Mucosa of rectum (tissue), 2 donors: ENCODE measurements around the gene ADAMTS14.
A peak's percentile ranks its signal among the peaks of the same experiment; 100 is the strongest.
"Not testable (repeated sequence)": the region's sequence is repeated elsewhere in the genome, so short reads cannot be mapped to it uniquely, and the experiment has no call there.

Source experiments
- H3K27ac ChIP-seq, 2 donors: one replicate each; pipeline ENCODE4 v1.7.0; 2013; ENCODE audit warnings: inconsistent platforms in 2 of 2, low read depth in 2 of 2, low read length in 2 of 2
- H3K27me3 ChIP-seq, 2 donors: one replicate each; pipeline ENCODE4 v1.7.0; 2013; ENCODE audit warnings: low read length in 2 of 2; ENCODE audit not compliant: control insufficient read depth in 2 of 2, insufficient read depth in 2 of 2
- H3K36me3 ChIP-seq, 2 donors: one replicate each; pipeline ENCODE4 v1.7.0; 2013; ENCODE audit warnings: low read length in 2 of 2; ENCODE audit not compliant: control insufficient read depth in 2 of 2, insufficient read depth in 2 of 2
- H3K4me1 ChIP-seq, 2 donors: one replicate each; pipeline ENCODE4 v1.7.0; 2013; ENCODE audit warnings: low read length in 2 of 2, mild to moderate bottlenecking in 1 of 2; ENCODE audit not compliant: control insufficient read depth in 2 of 2, insufficient read depth in 2 of 2
- H3K4me3 ChIP-seq, 2 donors: one replicate each; pipeline ENCODE4 v1.7.0; 2013; ENCODE audit warnings: low read length in 2 of 2
- H3K9ac ChIP-seq, 2 donors: one replicate each; pipeline ENCODE4 v1.7.0; 2013; ENCODE audit warnings: low read length in 2 of 2, low read depth in 1 of 2, mild to moderate bottlenecking in 1 of 2
- H3K9me3 ChIP-seq, 2 donors: one replicate each; pipeline ENCODE4 v1.7.0; 2013; ENCODE audit warnings: low read length in 2 of 2; ENCODE audit not compliant: control insufficient read depth in 2 of 2
- donor health status: healthy.
- donor health status: Normal muscosa, but diverticular disease.

ADAMTS14 gene, protein sequence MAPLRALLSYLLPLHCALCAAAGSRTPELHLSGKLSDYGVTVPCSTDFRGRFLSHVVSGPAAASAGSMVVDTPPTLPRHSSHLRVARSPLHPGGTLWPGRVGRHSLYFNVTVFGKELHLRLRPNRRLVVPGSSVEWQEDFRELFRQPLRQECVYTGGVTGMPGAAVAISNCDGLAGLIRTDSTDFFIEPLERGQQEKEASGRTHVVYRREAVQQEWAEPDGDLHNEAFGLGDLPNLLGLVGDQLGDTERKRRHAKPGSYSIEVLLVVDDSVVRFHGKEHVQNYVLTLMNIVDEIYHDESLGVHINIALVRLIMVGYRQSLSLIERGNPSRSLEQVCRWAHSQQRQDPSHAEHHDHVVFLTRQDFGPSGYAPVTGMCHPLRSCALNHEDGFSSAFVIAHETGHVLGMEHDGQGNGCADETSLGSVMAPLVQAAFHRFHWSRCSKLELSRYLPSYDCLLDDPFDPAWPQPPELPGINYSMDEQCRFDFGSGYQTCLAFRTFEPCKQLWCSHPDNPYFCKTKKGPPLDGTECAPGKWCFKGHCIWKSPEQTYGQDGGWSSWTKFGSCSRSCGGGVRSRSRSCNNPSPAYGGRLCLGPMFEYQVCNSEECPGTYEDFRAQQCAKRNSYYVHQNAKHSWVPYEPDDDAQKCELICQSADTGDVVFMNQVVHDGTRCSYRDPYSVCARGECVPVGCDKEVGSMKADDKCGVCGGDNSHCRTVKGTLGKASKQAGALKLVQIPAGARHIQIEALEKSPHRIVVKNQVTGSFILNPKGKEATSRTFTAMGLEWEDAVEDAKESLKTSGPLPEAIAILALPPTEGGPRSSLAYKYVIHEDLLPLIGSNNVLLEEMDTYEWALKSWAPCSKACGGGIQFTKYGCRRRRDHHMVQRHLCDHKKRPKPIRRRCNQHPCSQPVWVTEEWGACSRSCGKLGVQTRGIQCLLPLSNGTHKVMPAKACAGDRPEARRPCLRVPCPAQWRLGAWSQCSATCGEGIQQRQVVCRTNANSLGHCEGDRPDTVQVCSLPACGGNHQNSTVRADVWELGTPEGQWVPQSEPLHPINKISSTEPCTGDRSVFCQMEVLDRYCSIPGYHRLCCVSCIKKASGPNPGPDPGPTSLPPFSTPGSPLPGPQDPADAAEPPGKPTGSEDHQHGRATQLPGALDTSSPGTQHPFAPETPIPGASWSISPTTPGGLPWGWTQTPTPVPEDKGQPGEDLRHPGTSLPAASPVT

DNA sequence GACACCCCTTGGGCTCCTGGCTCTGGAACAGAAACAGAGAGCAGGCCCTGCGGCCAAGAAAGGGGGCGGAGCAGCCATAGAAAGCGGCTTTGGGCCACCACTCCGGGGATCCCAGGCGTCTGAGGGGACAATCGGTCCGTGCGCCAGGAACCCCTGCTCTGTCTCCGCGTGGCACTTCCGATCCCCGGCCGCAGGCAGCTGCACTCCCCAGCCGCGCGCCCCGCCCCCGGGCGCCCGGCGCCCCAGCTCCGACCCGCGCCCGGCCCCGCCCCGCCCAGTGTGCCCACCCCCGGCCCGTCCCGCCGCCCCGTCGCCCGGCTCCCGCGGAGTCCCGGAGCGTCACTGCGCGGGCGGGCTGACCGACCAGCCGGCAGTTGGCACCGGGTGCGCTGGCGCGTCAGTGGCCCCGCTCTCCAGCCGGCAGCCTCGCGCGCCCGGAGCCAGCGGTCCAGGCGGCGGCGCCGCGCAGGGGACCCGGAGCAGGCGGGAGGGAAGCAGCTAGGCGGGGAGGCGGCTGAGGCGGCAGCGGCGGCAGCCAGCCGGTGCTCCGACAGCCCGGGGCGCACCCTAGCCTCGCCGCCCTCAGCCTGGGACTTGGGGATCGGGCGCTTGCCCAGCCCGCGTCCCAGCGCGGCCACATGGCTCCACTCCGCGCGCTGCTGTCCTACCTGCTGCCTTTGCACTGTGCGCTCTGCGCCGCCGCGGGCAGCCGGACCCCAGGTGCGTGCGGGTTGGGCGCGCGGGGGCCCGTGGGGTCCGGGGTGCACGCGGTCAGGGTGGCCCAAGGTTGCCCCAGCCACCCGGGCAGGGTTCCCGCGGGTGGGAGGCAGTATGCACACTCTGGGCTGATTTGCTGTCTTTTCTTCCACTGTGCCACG is at the start of gene ADAMTS14:
ADAMTS14 (plus strand) TSS at position 342 of the 878 bp plus-strand sequence; CDS start at position 639, 297 bp downstream.
- H3K27me3 ChIP-seq, result peaks cover 7 to 27% of the 10 kb centered on the region in 2 donors
- peak within 1 kb of the TSS in 1 of 2 donors; percentile 6 for H3K9ac ChIP-seq
- H3K36me3 ChIP-seq, result no peaks in the 10 kb centered on the region
- H3K4me3 ChIP-seq, result peak within 1 kb of the TSS; percentile 35 to 45
- H3K4me1 ChIP-seq, result no peaks in the 10 kb centered on the region
- no peaks in the 10 kb centered on the region for H3K9me3 ChIP-seq
- peak within 1 kb of the TSS; percentile 32 to 37 for H3K27ac ChIP-seq

DNA sequence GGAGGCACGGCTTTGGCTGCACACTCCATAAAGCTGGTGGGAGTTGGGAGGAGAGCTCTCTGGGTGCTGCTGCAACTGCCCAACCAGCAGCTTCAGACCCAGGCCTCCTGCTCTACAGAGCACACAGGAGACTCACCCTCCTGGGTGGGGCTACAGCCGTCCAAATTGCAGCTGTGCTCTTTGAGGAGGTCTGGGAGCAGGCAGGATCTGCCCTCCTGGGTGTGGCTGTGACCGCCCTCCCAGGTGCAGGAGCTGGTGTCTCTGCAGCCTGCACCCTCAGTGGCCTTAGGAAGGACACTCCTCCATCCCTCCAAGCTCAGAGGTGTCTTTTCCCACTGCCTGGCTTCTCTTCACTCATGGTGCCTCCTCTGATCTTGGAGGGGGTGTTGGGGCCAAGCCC is 49.8 kb upstream of the ADAMTS14 start:
- Histone ChIP-seq H3K4me1 (no peaks in the 10 kb centered on the region), H3K27me3 (no peaks in the 10 kb centered on the region), H3K4me3 (no peak overlapping the region), H3K9ac (no peak overlapping the region), H3K27ac (no peak overlapping the region), H3K9me3 (peaks cover 0 to 5% of the 10 kb centered on the region in 2 donors), H3K36me3 (no peaks in the 10 kb centered on the region)

DNA sequence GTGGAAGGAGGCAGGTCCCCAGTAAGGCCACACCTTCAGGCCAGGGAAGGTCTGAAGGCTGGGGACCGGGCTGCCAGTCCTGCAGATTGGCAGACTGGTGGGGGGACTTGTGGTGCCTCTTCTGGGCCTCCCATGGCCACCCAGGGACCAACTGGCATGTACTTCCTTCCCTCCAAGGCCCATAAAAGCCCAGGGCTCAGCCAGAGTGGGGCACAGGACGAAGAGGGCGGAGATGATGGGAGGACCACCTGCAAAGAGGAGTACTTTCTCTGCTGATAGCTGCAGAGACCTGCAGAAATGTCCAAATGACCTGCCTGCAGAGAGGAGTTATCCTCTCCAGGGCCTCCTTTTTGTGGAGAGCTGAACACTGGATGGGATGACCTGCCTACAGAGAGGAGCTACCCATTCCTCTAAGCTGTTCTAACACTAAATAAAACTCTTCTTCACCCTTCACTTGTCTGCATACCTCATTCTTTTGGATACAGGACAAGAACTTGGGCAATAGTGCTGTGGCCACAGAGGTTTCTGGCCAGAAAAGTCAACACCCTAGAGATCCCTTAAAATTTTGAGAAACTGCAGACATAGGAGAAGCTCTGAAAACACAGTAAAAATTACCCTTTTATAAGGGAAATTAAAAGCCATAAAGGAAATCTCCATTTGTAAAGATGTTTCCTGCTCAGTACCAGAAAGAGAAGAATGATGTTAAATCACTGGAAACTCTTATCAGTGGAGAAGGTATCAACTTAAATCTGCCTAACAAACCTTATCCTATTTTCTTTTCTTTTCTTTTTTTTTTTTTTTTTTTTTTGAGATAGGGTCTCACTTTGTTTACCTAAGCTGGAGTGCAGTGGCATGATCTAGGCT is 49.1 kb upstream of the ADAMTS14 start:
- H3K27ac ChIP-seq, result no peak overlapping the region
- no peak overlapping the region for H3K4me3 ChIP-seq
- H3K36me3 ChIP-seq, result no peaks in the 10 kb centered on the region
- H3K27me3 ChIP-seq, result no peaks in the 10 kb centered on the region
- H3K4me1 ChIP-seq, result no peaks in the 10 kb centered on the region
- peaks cover 0 to 5% of the 10 kb centered on the region in 2 donors for H3K9me3 ChIP-seq
- H3K9ac ChIP-seq, result no peak overlapping the region

DNA sequence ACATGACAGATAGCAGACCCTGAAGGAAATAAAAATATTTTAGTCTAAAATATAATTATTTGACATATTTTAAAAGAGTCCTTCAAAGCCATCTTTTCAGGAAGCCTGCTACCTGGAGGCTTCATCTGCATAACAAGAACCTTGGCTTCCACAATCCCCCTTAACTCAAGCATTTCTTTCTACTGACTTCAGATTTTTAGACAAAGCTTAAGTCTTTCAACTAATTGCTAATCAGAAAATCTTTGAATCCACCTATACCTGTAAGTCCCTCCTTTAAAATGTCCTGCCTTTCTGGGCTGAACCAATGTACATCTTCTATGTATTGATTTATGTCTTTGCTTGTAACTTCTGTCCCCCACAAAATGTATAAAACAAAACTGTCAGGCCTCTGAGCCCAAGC is 46.2 kb upstream of the ADAMTS14 start:
- no peak overlapping the region for H3K4me3 ChIP-seq
- no peak overlapping the region for H3K27ac ChIP-seq
- H3K27me3 ChIP-seq, result no peaks in the 10 kb centered on the region
- H3K4me1 ChIP-seq, result no peaks in the 10 kb centered on the region
- no peak overlapping the region for H3K9ac ChIP-seq
- no peaks in the 10 kb centered on the region for H3K9me3 ChIP-seq
- no peaks in the 10 kb centered on the region for H3K36me3 ChIP-seq

DNA sequence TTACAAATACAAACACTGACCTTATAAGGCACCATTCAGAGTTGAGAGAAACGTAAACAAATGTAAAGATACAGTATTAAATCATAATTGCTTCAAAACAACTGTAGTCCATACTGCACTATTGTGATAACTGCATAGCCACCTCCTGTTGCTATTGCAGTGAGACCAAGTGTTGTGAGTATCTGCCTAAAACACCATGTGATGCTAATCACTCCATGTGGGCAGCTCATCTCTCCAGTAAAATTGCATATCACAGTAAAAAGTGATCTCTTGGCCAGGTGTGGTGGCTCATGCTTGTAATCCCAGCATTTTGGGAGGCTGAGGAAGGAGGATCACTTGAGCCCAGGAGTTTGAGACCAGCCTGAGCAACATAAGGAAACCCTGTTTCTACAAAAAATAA is 43.0 kb upstream of the ADAMTS14 start:
- Histone ChIP-seq H3K4me3 (no peak overlapping the region), H3K27ac (no peak overlapping the region), H3K36me3 (no peaks in the 10 kb centered on the region), H3K9ac (no peak overlapping the region), H3K4me1 (no peaks in the 10 kb centered on the region), H3K9me3 (no peaks in the 10 kb centered on the region), H3K27me3 (no peaks in the 10 kb centered on the region)

DNA sequence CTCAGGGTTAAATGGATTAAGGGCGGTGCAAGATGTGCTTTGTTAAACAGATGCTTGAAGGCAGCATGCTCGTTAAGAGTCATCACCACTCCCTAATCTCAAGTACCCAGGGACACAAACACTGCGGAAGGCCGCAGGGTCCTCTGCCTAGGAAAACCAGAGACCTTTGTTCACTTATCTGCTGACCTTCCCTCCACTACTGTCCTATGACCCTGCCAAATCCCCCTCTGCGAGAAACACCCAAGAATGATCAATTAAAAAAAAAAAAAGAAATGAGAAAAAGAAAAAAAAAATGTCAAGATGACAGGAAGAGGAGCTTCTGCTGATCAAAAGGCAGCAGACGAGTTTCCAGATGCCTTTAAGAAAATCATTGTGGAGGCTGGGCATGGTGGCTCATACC is 40.6 kb upstream of the ADAMTS14 start:
- not testable (repeated sequence) for H3K4me1 ChIP-seq, H3K27me3 ChIP-seq, H3K4me3 ChIP-seq, H3K9me3 ChIP-seq, H3K9ac ChIP-seq, H3K27ac ChIP-seq, H3K36me3 ChIP-seq

DNA sequence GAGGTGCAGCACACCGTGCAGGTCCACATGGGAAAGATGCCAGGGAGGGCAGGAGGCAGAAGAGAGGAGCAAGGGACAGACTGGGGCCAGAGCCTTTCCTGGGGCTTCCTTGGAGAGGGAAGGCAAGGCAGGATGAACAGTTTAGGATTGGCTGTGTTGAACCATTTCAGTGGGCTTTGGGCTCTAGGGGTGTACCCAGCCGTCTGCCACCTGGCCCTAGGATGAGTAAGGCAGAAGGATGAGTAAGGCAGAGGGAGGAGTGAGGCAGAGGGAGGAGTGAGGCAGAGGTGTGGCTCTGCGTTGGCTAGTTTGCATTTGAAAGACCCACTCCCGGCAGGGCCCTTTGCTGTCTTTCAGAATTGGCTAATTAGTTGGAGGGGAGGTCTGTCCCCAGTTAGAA is 38.3 kb upstream of the ADAMTS14 start:
- Histone ChIP-seq H3K9ac (no peak overlapping the region), H3K4me1 (no peaks in the 10 kb centered on the region), H3K9me3 (no peaks in the 10 kb centered on the region), H3K4me3 (no peak overlapping the region), H3K27me3 (no peaks in the 10 kb centered on the region), H3K27ac (no peak overlapping the region), H3K36me3 (no peaks in the 10 kb centered on the region)

DNA sequence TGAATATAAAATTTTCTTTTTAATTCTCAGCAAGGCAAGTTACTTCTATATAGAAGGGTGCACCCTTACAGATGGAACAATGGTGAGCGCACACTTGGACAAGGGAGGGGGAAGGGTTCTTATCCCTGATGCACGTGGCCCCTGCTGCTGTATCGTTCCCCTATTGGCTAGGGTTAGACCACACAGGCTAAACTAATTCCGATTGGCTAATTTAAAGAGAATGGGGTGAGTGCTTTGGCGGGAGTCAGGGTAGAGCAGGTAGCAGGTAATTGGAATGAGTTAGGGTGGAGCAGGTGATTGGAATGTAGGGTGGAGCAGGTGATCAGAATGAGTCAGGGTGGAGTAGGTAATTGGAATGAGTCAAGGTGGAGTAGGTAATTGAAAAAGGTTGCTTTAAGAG is 37.8 kb upstream of the ADAMTS14 start:
- H3K36me3 ChIP-seq, H3K27ac ChIP-seq, H3K4me1 ChIP-seq, H3K27me3 ChIP-seq, H3K4me3 ChIP-seq, H3K9me3 ChIP-seq, H3K9ac ChIP-seq: not testable (repeated sequence)
